GM12878 (cell line): ENCODE measurements around the gene OR5K1. TPM values are rescaled to one million over a fixed set of nuclear protein-coding genes. Genes with fewer than 3 reads are reported as not detected.

Experiments
- ATF2 ChIP-seq: IDR thresholded peaks from 2 replicates; pipeline ENCODE4 v1.6.1; 2012; ENCODE audit warnings: low read length, inconsistent platforms
- BCL11A ChIP-seq: IDR thresholded peaks from 2 replicates; pipeline ENCODE4 v1.6.1; 2011; ENCODE audit warnings: low read depth, low read length
- CEBPZ ChIP-seq: fragments of 150-350 bp; IDR thresholded peaks from 2 replicates; pipeline ENCODE4 v1.6.1; 2016; ENCODE audit warnings: low read depth, low read length
- CREM ChIP-seq: IDR thresholded peaks from 2 replicates; pipeline ENCODE4 v1.6.1; 2014; ENCODE audit warnings: antibody characterized with exemption, low read depth
- E2F8 ChIP-seq: fragments of 450-650 bp; IDR thresholded peaks from 2 replicates; pipeline ENCODE4 v1.6.1; 2018; ENCODE audit warnings: mild to moderate bottlenecking, low read depth, moderate library complexity; ENCODE audit not compliant: partially characterized antibody
- ELK1 ChIP-seq: IDR thresholded peaks from 2 replicates; pipeline ENCODE4 v1.6.1; 2012; ENCODE audit warnings: low read depth, low read length, improper control_type of control experiment
- FOXM1 ChIP-seq: IDR thresholded peaks from 2 replicates; pipeline ENCODE4 v1.6.1; 2012; ENCODE audit warnings: low read depth, mild to moderate bottlenecking, inconsistent platforms, low read length, moderate library complexity
- GABPA ChIP-seq: IDR thresholded peaks from 2 replicates; pipeline ENCODE4 v1.6.1; 2014; ENCODE audit warnings: antibody characterized with exemption, low read depth, mild to moderate bottlenecking, inconsistent platforms
- JUND ChIP-seq: IDR thresholded peaks from 2 replicates; pipeline ENCODE4 v1.6.1; 2012; ENCODE audit warnings: low read depth, mild to moderate bottlenecking, low read length, improper control_type of control experiment, moderate library complexity
- MLLT1 ChIP-seq: fragments of 450-650 bp; IDR thresholded peaks from 2 replicates; pipeline ENCODE4 v1.6.1; 2016; ENCODE audit warnings: mild to moderate bottlenecking
- NFIC ChIP-seq: IDR thresholded peaks from 2 replicates; pipeline ENCODE4 v1.6.1; 2012; ENCODE audit warnings: low read depth, mild to moderate bottlenecking, inconsistent platforms, low read length, moderate library complexity
- NFYB ChIP-seq: IDR thresholded peaks from 2 replicates; pipeline ENCODE4 v1.6.1; 2011; ENCODE audit warnings: low read depth, mild to moderate bottlenecking, low read length, improper control_type of control experiment, moderate library complexity; ENCODE audit not compliant: insufficient read depth
- NKRF ChIP-seq: fragments of 450-650 bp; conservative IDR thresholded peaks from 2 replicates; pipeline ENCODE4 v1.6.1; 2017; ENCODE audit warnings: mild to moderate bottlenecking, moderate library complexity
- POU2F2 ChIP-seq: IDR thresholded peaks from 3 replicates; pipeline ENCODE4 v1.6.1; 2011; ENCODE audit warnings: low read depth, mild to moderate bottlenecking, low read length, borderline replicate concordance
- SREBF1 ChIP-seq: IDR thresholded peaks from 2 replicates; pipeline ENCODE4 v1.6.1; 2012; ENCODE audit warnings: mild to moderate bottlenecking, low read length
- TBL1XR1 ChIP-seq: IDR thresholded peaks from 2 replicates; pipeline ENCODE4 v1.6.1; 2012; ENCODE audit warnings: low read depth, low read length, improper control_type of control experiment
- ZNF207 ChIP-seq: fragments of 450-650 bp; IDR thresholded peaks from 2 replicates; pipeline ENCODE4 v1.6.1; 2014; ENCODE audit warnings: antibody characterized with exemption, mild to moderate bottlenecking, borderline replicate concordance
- ZZZ3 ChIP-seq: IDR thresholded peaks from 2 replicates; pipeline ENCODE4 v1.6.1; 2011; ENCODE audit warnings: low read depth; ENCODE audit not compliant: control insufficient read depth, insufficient read length
- polyA plus RNA-seq, 11 experiments: library from polyadenylated mRNA; depleted of rRNA in 4 of 11; unstranded in 6 of 11; stranded (reverse) in 5 of 11; fragments of >200 nt; fragmentation: Nextera tagmentation in 4 of 11; fragmentation: Illumina TruSeq in 1 of 11; extraction: Ambion mirVana in 4 of 11; extraction: Trizol in 1 of 11; gene quantifications; 1 replicate in 1 of 11; 2 replicates in 10 of 11; pipeline versions ENCODE4 v1.2.1 to v1.2.3, GENCODE V29; 2011 to 2016; ENCODE audit warnings: inconsistent platforms in 2 of 11, missing spikeins in 2 of 11, low read depth in 1 of 11
- total RNA-seq, 4 experiments: library from RNA; depleted of rRNA in 3 of 4; stranded (reverse); fragments of >200 nt in 3 of 4; fragmentation: Illumina TruSeq in 1 of 4; extraction: Trizol in 1 of 4; gene quantifications; 2 replicates each; pipeline versions ENCODE4 v1.2.1 to v1.2.3, GENCODE V29; 2013 to 2021

OR5K1 gene
- total and polyA plus RNA-seq, 10 of the 15 experiments (the other 5 are each of a cell fraction or from before 2014, with no cell fraction given): 0.50 TPM; not detected in 9

GRCh38 chr3:98445949-98446406 lies 17.0 kb upstream of the OR5K1 start (continued):
- TF ChIP-seq FOXM1: peak; percentile 70; the same call in 1 of the 2 replicates
- TF ChIP-seq NFYB: peak; percentile 62; the same call in 1 of the 2 replicates
- TF ChIP-seq POU2F2: no peak; the same call in 2 of the 3 replicates
- peak; percentile 72 for TF ChIP-seq ATF2
- TF ChIP-seq ELK1: 0 out of 2 replicates have a peak, but pooled peaks have one; percentile 35
- 0 out of 2 replicates have a peak, but pooled peaks have one; percentile 42 for TF ChIP-seq MLLT1
- no peak for TF ChIP-seq GABPA
- peak; percentile 67; the same call in 1 of the 2 replicates for TF ChIP-seq CREM
- TF ChIP-seq JUND: no peak
- no peak for TF ChIP-seq SREBF1
- peak; percentile 85 for TF ChIP-seq BCL11A
- TF ChIP-seq NKRF: no peak
- no peak for TF ChIP-seq CEBPZ
- TF ChIP-seq ZNF207: no peak
- TF ChIP-seq E2F8: no peak
- TF ChIP-seq NFIC: peak; percentile 88
- TF ChIP-seq TBL1XR1: no peak
- no peak for TF ChIP-seq ZZZ3
